ENCODE results near the gene OTULIN. TPM values are rescaled to one million over a fixed set of nuclear protein-coding genes. Genes with fewer than 3 reads are reported as not detected.

Gene OTULIN
- total RNA-seq, 6 experiments from 2014 or later: 25.2 to 34.8 (median 29.2) TPM

DNA sequence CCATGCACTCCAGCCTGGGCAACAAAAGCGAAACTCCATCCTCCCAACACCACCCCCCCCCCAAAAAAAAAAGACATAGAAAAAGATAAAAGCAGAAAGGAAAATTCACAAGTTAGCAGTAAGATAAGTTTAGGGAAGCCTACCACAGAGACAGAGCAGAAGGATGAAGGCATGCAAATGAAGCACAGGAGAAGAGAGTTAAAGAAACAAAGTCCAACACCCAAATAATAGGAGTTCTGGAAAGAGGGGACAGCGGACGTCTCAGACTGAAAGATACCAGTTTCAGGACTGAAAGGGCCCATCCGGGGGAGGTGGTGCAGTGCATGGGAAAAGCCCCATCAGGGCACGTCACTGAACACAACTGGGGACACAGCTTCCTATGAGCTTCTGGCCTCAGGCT lies 54.3 kb downstream of the OTULIN start:
- WGBS (ENCODE audit: insufficient coverage, low coverage, low lambda C conversion rate, missing lambda C conversion rate): 93% methylated on average over 4 of the region's 5 CpGs

DNA sequence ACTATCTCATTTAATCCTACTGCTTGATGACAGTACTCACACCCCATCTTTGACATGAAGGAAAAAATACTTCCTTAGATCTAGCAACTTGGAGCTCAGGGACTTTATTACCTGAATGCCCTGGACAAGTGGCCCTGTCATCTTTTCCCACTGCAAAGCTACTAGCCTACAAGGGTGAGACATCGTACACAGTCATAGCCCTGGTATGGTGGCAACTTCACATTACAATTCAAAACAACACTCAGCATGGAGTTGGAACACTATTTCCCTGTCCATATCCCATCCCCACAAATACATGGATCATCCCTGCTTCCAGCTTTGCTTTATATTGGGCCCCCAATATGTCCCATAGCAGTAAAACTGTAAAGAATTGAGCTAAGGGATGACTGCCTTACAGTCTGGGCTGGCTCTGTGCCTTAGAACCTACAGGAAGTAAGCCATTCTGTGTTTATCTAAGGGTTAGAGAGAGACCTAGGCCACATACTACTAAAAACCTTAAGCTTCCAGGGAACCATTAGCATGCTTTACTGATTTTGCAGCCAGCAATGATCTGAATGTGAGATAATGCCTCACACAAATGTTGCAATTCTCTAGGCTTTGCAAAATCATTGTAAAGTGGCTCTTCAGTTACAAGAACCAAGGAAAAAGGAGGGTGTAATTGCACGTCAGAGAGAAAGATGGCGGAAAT lies 55.9 kb downstream of the OTULIN start:
- DNase-seq (no peak), ATAC-seq (no peak)
- Histone ChIP-seq H3K36me3 (peaks cover 0 to 10% (median 0%) of the 10 kb centered on the region in 4 donors), H3K4me1 (peaks cover 0 to 19% (median 5%) of the 10 kb centered on the region in 4 donors), H3K27me3 (no peaks in the 10 kb centered on the region), H3K4me3 (no peak overlapping the region), H3K27ac (peak overlapping the region in 1 of 3 donors; percentile 14), H3K9me3 (no peaks in the 10 kb centered on the region)
- intact Hi-C loops (cut with DNase I): no loop called here
- 93% methylated on average over 3 of the region's 3 CpGs for WGBS (ENCODE audit: insufficient coverage, low coverage, low lambda C conversion rate, missing lambda C conversion rate)
- TF ChIP-seq, protein P1, sequence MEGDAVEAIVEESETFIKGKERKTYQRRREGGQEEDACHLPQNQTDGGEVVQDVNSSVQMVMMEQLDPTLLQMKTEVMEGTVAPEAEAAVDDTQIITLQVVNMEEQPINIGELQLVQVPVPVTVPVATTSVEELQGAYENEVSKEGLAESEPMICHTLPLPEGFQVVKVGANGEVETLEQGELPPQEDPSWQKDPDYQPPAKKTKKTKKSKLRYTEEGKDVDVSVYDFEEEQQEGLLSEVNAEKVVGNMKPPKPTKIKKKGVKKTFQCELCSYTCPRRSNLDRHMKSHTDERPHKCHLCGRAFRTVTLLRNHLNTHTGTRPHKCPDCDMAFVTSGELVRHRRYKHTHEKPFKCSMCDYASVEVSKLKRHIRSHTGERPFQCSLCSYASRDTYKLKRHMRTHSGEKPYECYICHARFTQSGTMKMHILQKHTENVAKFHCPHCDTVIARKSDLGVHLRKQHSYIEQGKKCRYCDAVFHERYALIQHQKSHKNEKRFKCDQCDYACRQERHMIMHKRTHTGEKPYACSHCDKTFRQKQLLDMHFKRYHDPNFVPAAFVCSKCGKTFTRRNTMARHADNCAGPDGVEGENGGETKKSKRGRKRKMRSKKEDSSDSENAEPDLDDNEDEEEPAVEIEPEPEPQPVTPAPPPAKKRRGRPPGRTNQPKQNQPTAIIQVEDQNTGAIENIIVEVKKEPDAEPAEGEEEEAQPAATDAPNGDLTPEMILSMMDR (IDR thresholded peaks at IDR 0.05): no peak
- no peak for TF ChIP-seq POLR2A (IDR thresholded peaks at IDR 0.05)

More for the DNA sequence above, 54.3 kb downstream of the OTULIN start:
- no peak for ATAC-seq
- H3K9me3 ChIP-seq: no peaks in the 10 kb centered on the region
- peaks cover 0 to 24% (median 0%) of the 10 kb centered on the region in 4 donors for H3K36me3 ChIP-seq
- H3K4me1 ChIP-seq: peaks cover 0 to 19% (median 5%) of the 10 kb centered on the region in 4 donors
- intact Hi-C loops (cut with DNase I): no loop called here
- no peak for DNase-seq
- no peak overlapping the region for H3K4me3 ChIP-seq
- TF ChIP-seq POLR2A (IDR thresholded peaks at IDR 0.05): no peak
- TF ChIP-seq, protein P1 (IDR thresholded peaks at IDR 0.05): no peak
- no peaks in the 10 kb centered on the region for H3K27me3 ChIP-seq
- no peak overlapping the region for H3K27ac ChIP-seq

DNA sequence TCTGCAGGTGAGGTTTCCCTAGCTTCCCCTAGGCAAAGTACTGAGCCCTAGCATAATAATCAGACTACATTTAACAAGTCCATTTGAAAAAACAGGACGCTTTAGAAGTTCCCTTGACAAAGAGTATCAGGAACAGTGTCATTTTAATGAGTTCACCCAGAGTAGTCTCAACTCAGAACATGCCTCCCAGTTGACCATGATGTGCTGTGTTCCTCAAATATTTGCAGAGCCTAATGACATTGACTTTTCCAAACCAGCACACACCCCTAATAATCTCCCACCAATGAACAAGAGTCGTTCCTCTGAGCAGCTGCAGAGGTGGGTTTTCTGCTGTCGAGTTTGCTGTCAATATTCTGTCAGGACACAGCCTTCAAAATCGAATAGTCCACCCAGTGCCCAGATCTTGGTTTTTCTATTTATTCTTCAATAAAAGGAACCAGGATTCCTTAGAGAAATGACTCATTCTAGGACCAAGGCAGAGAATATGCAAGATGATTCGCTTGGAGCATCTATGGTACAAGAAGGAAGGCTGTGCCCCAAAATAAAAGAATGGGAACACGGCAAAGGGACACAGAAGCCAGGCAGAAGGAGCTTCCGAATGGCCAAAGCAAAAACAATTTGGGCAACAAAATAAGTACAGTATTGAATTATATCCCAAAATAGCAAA lies 57.6 kb downstream of the OTULIN start:
- TF ChIP-seq POLR2A (IDR thresholded peaks at IDR 0.05): no peak
- TF ChIP-seq, protein P1 (IDR thresholded peaks at IDR 0.05): no peak
- Histone ChIP-seq H3K4me3 (no peak overlapping the region), H3K36me3 (no peaks in the 10 kb centered on the region), H3K27me3 (no peaks in the 10 kb centered on the region), H3K4me1 (peaks cover 0 to 13% (median 1%) of the 10 kb centered on the region in 4 donors), H3K27ac (peak overlapping the region in 2 of 3 donors; percentile 27 to 36), H3K9me3 (no peaks in the 10 kb centered on the region)
- ATAC-seq (peak; percentile 72 to 82 (median 76)), DNase-seq (no peak)
- WGBS (ENCODE audit: insufficient coverage, low coverage, low lambda C conversion rate, missing lambda C conversion rate): 52% methylated on average over 7 of the region's 7 CpGs
- intact Hi-C loops (cut with DNase I): no loop called here

DNA sequence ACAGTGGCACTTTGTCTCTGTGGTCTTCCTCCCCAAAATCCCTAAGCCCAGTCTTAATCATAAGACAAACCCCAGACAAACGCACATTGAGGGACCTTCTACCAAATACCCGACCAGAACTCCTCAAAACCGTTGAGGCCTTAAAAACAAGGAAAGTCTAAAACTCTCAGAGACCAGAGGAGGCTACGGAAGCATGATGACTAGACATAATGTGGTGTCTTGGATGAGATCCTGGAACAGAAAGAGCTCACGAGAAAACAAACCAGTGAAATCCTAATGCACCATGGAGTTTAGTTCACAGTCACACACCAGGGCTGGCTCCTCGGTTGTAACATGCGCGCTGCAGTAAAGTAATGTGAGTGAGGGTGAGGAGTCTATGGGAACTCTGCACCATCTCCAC lies 58.4 kb downstream of the OTULIN start:
- Histone ChIP-seq H3K27me3 (no peaks in the 10 kb centered on the region), H3K4me1 (peaks cover 0 to 13% (median 3%) of the 10 kb centered on the region in 4 donors), H3K4me3 (no peak overlapping the region), H3K9me3 (no peaks in the 10 kb centered on the region), H3K36me3 (no peaks in the 10 kb centered on the region), H3K27ac (no peak overlapping the region)
- WGBS (ENCODE audit: insufficient coverage, low coverage, low lambda C conversion rate, missing lambda C conversion rate): 93% methylated on average over 8 of the region's 8 CpGs
- ATAC-seq: no peak
- intact Hi-C loops (cut with DNase I): no loop called here
- no peak for DNase-seq
- TF ChIP-seq, protein P1 (IDR thresholded peaks at IDR 0.05): no peak
- TF ChIP-seq POLR2A (IDR thresholded peaks at IDR 0.05): no peak

Data from right lobe of liver (tissue), 6 donors.